Measurements from ENCODE around the gene FA2H. TPM values are rescaled to one million over a fixed set of nuclear protein-coding genes. Genes with fewer than 3 reads are reported as not detected.

Gene FA2H
- total and polyA plus RNA-seq, 2 of the 13 experiments (the other 11 are each of a cell fraction or from before 2014, with no cell fraction given): 0.20 TPM; not detected in 1

DNA sequence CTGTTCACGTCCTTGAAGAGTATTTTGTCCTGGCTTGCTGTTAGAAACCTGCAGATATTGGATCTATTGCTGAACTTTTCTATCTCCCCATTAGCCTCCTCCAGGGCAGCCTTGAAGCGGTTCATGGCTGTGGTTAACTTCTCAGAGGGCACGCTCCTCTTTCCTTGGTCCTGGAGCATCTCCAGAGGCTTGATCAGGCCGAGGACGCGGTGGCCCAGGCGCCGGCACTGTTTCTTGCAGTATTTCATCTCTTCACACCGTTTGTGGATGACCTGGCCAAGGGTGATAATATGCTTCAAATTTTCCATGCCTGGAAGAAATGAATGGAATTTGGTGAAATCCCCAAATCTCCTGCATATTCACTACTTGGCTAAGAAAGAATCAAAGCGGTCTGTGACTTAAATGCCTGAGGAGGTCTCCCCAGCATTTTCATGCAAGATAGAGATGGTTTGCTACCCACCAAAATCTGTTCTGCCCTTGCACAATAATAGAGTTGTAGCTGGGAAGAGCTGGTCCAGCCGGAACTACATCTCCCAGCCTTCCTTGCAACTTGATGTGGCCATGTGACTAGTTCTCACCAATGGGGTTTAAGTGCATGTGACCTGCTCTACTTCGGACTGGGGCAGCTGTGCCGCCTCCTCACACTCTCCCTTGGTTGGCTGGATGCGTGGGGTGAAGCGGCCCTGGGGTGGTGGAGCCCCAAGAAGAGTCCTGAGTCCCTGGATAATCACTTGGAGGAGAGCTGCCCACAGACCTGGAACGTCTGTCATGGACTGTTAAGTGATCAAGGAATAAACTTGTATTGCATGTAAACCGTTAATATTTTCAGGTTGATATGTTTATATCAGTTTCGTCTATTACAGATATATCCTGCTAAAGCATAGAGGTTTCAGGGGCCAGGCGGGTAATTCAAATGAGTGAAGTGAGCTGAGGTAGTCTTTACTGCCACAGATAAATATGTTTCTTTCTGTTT is 78.9 kb downstream of the FA2H start (continued):
- TF ChIP-seq PAXIP1 (CRISPR knock-in tag; conservative IDR thresholded peaks at IDR 0.05) (no peak), ZNF496 (CRISPR knock-in tag; IDR thresholded peaks at IDR 0.05; ENCODE audit: insufficient replicate concordance) (no peak), KLF9 (CRISPR knock-in tag; IDR thresholded peaks at IDR 0.05; ENCODE audit: low read depth) (no peak), THAP8 (CRISPR knock-in tag; IDR thresholded peaks at IDR 0.05; ENCODE audit: borderline replicate concordance) (no peak), THAP7 (CRISPR knock-in tag; IDR thresholded peaks at IDR 0.05) (no peak), SETDB1 (CRISPR knock-in tag; IDR thresholded peaks at IDR 0.05; ENCODE audit: borderline replicate concordance) (no peak), ELF1 (CRISPR knock-in tag; IDR thresholded peaks at IDR 0.05) (peak; percentile 75), DPF2 (CRISPR knock-in tag; IDR thresholded peaks at IDR 0.05; ENCODE audit: borderline replicate concordance, low read depth) (no peak), ZBTB1 (CRISPR knock-in tag; IDR thresholded peaks at IDR 0.05; ENCODE audit: borderline replicate concordance) (no peak), KDM1A (CRISPR knock-in tag; IDR thresholded peaks at IDR 0.05) (no peak), ZNF703 (CRISPR knock-in tag; IDR thresholded peaks at IDR 0.05; ENCODE audit: borderline replicate concordance) (no peak)
- TF ChIP-seq, protein P1, sequence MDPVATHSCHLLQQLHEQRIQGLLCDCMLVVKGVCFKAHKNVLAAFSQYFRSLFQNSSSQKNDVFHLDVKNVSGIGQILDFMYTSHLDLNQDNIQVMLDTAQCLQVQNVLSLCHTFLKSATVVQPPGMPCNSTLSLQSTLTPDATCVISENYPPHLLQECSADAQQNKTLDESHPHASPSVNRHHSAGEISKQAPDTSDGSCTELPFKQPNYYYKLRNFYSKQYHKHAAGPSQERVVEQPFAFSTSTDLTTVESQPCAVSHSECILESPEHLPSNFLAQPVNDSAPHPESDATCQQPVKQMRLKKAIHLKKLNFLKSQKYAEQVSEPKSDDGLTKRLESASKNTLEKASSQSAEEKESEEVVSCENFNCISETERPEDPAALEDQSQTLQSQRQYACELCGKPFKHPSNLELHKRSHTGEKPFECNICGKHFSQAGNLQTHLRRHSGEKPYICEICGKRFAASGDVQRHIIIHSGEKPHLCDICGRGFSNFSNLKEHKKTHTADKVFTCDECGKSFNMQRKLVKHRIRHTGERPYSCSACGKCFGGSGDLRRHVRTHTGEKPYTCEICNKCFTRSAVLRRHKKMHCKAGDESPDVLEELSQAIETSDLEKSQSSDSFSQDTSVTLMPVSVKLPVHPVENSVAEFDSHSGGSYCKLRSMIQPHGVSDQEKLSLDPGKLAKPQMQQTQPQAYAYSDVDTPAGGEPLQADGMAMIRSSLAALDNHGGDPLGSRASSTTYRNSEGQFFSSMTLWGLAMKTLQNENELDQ (CRISPR knock-in tag; IDR thresholded peaks at IDR 0.05; ENCODE audit: borderline replicate concordance): no peak
- TF ChIP-seq, protein P2, sequence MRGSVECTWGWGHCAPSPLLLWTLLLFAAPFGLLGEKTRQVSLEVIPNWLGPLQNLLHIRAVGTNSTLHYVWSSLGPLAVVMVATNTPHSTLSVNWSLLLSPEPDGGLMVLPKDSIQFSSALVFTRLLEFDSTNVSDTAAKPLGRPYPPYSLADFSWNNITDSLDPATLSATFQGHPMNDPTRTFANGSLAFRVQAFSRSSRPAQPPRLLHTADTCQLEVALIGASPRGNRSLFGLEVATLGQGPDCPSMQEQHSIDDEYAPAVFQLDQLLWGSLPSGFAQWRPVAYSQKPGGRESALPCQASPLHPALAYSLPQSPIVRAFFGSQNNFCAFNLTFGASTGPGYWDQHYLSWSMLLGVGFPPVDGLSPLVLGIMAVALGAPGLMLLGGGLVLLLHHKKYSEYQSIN (CRISPR knock-in tag; IDR thresholded peaks at IDR 0.05; ENCODE audit: borderline replicate concordance): no peak
- TF ChIP-seq, protein P3, sequence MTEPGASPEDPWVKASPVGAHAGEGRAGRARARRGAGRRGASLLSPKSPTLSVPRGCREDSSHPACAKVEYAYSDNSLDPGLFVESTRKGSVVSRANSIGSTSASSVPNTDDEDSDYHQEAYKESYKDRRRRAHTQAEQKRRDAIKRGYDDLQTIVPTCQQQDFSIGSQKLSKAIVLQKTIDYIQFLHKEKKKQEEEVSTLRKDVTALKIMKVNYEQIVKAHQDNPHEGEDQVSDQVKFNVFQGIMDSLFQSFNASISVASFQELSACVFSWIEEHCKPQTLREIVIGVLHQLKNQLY (CRISPR knock-in tag; IDR thresholded peaks at IDR 0.05): peak; percentile 42; the same call in 1 of the 2 replicates
- TF ChIP-seq, protein P4, sequence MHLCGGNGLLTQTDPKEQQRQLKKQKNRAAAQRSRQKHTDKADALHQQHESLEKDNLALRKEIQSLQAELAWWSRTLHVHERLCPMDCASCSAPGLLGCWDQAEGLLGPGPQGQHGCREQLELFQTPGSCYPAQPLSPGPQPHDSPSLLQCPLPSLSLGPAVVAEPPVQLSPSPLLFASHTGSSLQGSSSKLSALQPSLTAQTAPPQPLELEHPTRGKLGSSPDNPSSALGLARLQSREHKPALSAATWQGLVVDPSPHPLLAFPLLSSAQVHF (CRISPR knock-in tag; IDR thresholded peaks at IDR 0.05): no peak
